Upper lobe of left lung (tissue), 4 donors: Measurements from ENCODE around the gene CENPX.

Experiments
- CTCF ChIP-seq, 6 experiments: fragments of 450-650 bp in 4 of 6; fragments of 200-600 bp in 2 of 6; sonication (generic) in 2 of 6; IDR thresholded peaks; one replicate each; pipeline ENCODE4 v1.5.1; 2016 to 2019; ENCODE audit warnings: antibody characterized with exemption in 6 of 6
- EP300 ChIP-seq, 4 donors: sonication (generic); formaldehyde crosslinking; IDR thresholded peaks; one replicate each; pipeline ENCODE4 v1.5.1; 2017; ENCODE audit warnings: antibody characterized with exemption in 4 of 4, control low read depth in 2 of 4
- POLR2A ChIP-seq, 4 donors: fragments of 450-650 bp; IDR thresholded peaks; one replicate each; pipeline ENCODE4 v1.5.1; 2016 to 2017; ENCODE audit warnings: antibody characterized with exemption in 4 of 4, mild to moderate bottlenecking in 2 of 4
- POLR2AphosphoS5 ChIP-seq, 2 donors: sonication (generic); formaldehyde crosslinking; IDR thresholded peaks; one replicate each; pipeline ENCODE4 v1.5.1; 2017; ENCODE audit warnings: antibody characterized with exemption in 2 of 2

GRCh38 chr17:82009413-82009812 is 13.3 kb downstream of the CENPX start:
- TF ChIP-seq CTCF (IDR thresholded peaks at IDR 0.05) (no peak), POLR2A (IDR thresholded peaks at IDR 0.05) (no peak), EP300 (IDR thresholded peaks at IDR 0.05) (no peak), POLR2AphosphoS5 (IDR thresholded peaks at IDR 0.05) (no peak)
